Measurements from ENCODE around the gene PGM5. TPM values are rescaled to one million over a fixed set of nuclear protein-coding genes. Genes with fewer than 3 reads are reported as not detected.

The PGM5 gene
- total and polyA plus RNA-seq, 2 of the 8 experiments (the other 6 are each of a cell fraction or from before 2014, with no cell fraction given), result not detected

DNA sequence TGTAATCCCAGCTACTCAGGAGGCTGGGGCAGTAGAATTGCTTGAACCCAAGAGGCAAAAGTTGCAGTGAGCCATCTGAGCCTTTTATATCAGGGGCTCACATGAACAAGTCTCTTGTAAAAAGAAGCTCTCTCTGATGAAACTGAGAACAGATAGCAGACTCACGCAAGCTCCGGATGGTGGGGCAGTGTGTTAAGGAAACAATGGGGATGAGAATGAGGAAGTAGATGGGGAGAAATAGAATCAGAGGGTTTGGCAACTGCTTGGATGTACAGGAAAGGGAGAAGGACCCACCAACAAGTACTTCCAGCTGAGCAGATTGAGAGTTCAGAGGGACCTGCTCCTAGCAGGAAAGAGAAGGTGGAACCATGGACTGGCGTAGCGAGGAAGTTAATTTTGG lies 165.7 kb downstream of the PGM5 start (continued):
- TF ChIP-seq, protein P1, sequence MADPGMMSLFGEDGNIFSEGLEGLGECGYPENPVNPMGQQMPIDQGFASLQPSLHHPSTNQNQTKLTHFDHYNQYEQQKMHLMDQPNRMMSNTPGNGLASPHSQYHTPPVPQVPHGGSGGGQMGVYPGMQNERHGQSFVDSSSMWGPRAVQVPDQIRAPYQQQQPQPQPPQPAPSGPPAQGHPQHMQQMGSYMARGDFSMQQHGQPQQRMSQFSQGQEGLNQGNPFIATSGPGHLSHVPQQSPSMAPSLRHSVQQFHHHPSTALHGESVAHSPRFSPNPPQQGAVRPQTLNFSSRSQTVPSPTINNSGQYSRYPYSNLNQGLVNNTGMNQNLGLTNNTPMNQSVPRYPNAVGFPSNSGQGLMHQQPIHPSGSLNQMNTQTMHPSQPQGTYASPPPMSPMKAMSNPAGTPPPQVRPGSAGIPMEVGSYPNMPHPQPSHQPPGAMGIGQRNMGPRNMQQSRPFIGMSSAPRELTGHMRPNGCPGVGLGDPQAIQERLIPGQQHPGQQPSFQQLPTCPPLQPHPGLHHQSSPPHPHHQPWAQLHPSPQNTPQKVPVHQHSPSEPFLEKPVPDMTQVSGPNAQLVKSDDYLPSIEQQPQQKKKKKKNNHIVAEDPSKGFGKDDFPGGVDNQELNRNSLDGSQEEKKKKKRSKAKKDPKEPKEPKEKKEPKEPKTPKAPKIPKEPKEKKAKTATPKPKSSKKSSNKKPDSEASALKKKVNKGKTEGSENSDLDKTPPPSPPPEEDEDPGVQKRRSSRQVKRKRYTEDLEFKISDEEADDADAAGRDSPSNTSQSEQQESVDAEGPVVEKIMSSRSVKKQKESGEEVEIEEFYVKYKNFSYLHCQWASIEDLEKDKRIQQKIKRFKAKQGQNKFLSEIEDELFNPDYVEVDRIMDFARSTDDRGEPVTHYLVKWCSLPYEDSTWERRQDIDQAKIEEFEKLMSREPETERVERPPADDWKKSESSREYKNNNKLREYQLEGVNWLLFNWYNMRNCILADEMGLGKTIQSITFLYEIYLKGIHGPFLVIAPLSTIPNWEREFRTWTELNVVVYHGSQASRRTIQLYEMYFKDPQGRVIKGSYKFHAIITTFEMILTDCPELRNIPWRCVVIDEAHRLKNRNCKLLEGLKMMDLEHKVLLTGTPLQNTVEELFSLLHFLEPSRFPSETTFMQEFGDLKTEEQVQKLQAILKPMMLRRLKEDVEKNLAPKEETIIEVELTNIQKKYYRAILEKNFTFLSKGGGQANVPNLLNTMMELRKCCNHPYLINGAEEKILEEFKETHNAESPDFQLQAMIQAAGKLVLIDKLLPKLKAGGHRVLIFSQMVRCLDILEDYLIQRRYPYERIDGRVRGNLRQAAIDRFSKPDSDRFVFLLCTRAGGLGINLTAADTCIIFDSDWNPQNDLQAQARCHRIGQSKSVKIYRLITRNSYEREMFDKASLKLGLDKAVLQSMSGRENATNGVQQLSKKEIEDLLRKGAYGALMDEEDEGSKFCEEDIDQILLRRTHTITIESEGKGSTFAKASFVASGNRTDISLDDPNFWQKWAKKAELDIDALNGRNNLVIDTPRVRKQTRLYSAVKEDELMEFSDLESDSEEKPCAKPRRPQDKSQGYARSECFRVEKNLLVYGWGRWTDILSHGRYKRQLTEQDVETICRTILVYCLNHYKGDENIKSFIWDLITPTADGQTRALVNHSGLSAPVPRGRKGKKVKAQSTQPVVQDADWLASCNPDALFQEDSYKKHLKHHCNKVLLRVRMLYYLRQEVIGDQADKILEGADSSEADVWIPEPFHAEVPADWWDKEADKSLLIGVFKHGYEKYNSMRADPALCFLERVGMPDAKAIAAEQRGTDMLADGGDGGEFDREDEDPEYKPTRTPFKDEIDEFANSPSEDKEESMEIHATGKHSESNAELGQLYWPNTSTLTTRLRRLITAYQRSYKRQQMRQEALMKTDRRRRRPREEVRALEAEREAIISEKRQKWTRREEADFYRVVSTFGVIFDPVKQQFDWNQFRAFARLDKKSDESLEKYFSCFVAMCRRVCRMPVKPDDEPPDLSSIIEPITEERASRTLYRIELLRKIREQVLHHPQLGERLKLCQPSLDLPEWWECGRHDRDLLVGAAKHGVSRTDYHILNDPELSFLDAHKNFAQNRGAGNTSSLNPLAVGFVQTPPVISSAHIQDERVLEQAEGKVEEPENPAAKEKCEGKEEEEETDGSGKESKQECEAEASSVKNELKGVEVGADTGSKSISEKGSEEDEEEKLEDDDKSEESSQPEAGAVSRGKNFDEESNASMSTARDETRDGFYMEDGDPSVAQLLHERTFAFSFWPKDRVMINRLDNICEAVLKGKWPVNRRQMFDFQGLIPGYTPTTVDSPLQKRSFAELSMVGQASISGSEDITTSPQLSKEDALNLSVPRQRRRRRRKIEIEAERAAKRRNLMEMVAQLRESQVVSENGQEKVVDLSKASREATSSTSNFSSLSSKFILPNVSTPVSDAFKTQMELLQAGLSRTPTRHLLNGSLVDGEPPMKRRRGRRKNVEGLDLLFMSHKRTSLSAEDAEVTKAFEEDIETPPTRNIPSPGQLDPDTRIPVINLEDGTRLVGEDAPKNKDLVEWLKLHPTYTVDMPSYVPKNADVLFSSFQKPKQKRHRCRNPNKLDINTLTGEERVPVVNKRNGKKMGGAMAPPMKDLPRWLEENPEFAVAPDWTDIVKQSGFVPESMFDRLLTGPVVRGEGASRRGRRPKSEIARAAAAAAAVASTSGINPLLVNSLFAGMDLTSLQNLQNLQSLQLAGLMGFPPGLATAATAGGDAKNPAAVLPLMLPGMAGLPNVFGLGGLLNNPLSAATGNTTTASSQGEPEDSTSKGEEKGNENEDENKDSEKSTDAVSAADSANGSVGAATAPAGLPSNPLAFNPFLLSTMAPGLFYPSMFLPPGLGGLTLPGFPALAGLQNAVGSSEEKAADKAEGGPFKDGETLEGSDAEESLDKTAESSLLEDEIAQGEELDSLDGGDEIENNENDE (IDR thresholded peaks at IDR 0.05; ENCODE audit: insufficient replicate concordance, low read length), result no peak
- TF ChIP-seq, protein P2, sequence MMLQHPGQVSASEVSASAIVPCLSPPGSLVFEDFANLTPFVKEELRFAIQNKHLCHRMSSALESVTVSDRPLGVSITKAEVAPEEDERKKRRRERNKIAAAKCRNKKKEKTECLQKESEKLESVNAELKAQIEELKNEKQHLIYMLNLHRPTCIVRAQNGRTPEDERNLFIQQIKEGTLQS (IDR thresholded peaks at IDR 0.05; ENCODE audit: insufficient read depth, low read depth, low read length), result no peak
- TF ChIP-seq EZH2 (IDR thresholded peaks at IDR 0.05; ENCODE audit: low read depth, low read length, severe bottlenecking) (no peak), KDM5A (IDR thresholded peaks at IDR 0.05; ENCODE audit: low read length) (no peak), CBX8 (IDR thresholded peaks at IDR 0.05; ENCODE audit: borderline replicate concordance, low read depth, low read length) (no peak), HDAC6 (IDR thresholded peaks at IDR 0.05; ENCODE audit: low read depth, low read length) (no peak), KDM1A (IDR thresholded peaks at IDR 0.05; ENCODE audit: borderline replicate concordance, low read length) (no peak), SUZ12 (IDR thresholded peaks at IDR 0.05; ENCODE audit: low read length) (no peak)
- TF ChIP-seq, protein P3, sequence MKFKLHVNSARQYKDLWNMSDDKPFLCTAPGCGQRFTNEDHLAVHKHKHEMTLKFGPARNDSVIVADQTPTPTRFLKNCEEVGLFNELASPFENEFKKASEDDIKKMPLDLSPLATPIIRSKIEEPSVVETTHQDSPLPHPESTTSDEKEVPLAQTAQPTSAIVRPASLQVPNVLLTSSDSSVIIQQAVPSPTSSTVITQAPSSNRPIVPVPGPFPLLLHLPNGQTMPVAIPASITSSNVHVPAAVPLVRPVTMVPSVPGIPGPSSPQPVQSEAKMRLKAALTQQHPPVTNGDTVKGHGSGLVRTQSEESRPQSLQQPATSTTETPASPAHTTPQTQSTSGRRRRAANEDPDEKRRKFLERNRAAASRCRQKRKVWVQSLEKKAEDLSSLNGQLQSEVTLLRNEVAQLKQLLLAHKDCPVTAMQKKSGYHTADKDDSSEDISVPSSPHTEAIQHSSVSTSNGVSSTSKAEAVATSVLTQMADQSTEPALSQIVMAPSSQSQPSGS (IDR thresholded peaks at IDR 0.05; ENCODE audit: low read length), result no peak
